A673 (cell line): ENCODE measurements around the gene UBE2J2.

Experiments
- CTCF ChIP-seq: fragments of 300-800, 200-600 bp; sonication (generic); conservative IDR thresholded peaks from 2 replicates; pipeline ENCODE4 v1.5.1; 2017; ENCODE audit warnings: low read depth, mild to moderate bottlenecking, antibody characterized with exemption, low read length, moderate library complexity, mixed read lengths
- EZH2 ChIP-seq: fragments of 200-600 bp; sonication (generic); IDR thresholded peaks from 2 replicates; pipeline ENCODE4 v1.6.1; 2017; ENCODE audit warnings: borderline replicate concordance, low read depth, mild to moderate bottlenecking, mixed read lengths, antibody characterized with exemption, low read length; ENCODE audit not compliant: poor library complexity, severe bottlenecking

GRCh38 chr1:1273512-1274298 is at the start of gene UBE2J2:
- TF ChIP-seq EZH2 (no peak), CTCF (no peak)
